Karpas-422 (cell line): ENCODE data around the gene NPM3. TPM values are rescaled to one million over a fixed set of nuclear protein-coding genes. Genes with fewer than 3 reads are reported as not detected.

Experiments
- DNase-seq: peaks from one replicate; pipeline ENCODE4 v3.0.0-alpha.2; 2015
- H2AFZ ChIP-seq: fragments of 200-600 bp; sonication (generic); 2 replicates; pipeline ENCODE4 v1.6.1; 2014; ENCODE audit warnings: antibody characterized with exemption, low read length, mixed read lengths
- H3K27ac ChIP-seq: fragments of 200-600 bp; sonication (generic); 2 replicates; pipeline ENCODE4 v1.5.1; 2014; ENCODE audit warnings: mild to moderate bottlenecking, low read length, moderate library complexity
- H3K27me3 ChIP-seq: fragments of 200-600 bp; sonication (generic); 2 replicates; pipeline ENCODE4 v1.6.1; 2014; ENCODE audit warnings: low read length, mixed read lengths
- H3K36me3 ChIP-seq: fragments of 200-600 bp; sonication (generic); 2 replicates; pipeline ENCODE4 v1.6.1; 2014; ENCODE audit warnings: low read length, mixed read lengths; ENCODE audit not compliant: insufficient read depth
- H3K4me1 ChIP-seq: fragments of 200-600 bp; sonication (generic); 2 replicates; pipeline ENCODE4 v1.6.1; 2014; ENCODE audit warnings: mild to moderate bottlenecking, low read length, mixed read lengths
- H3K4me2 ChIP-seq: fragments of 200-600 bp; sonication (generic); 2 replicates; pipeline ENCODE4 v1.6.1; 2014; ENCODE audit warnings: low read length, low read depth, mild to moderate bottlenecking; ENCODE audit not compliant: poor library complexity, severe bottlenecking
- H3K4me3 ChIP-seq: fragments of 200-600 bp; sonication (generic); 2 replicates; pipeline ENCODE4 v1.5.1; 2014; ENCODE audit warnings: mild to moderate bottlenecking, antibody characterized with exemption, low read length, mixed read lengths
- H3K79me2 ChIP-seq: fragments of 200-600 bp; sonication (generic); 2 replicates; pipeline ENCODE4 v1.6.1; 2014; ENCODE audit warnings: mild to moderate bottlenecking, low read length, mixed read lengths
- H3K9ac ChIP-seq: fragments of 200-600 bp; sonication (generic); 2 replicates; pipeline ENCODE4 v1.6.0; 2014; ENCODE audit warnings: low read length
- H3K9me2 ChIP-seq: fragments of 200-600 bp; sonication (generic), shearing (Covaris generic); replicated peaks from 2 replicates; pipeline ENCODE4 v1.6.0; 2014; ENCODE audit warnings: mild to moderate bottlenecking, low read length, moderate library complexity; ENCODE audit not compliant: insufficient read depth
- H3K9me3 ChIP-seq: fragments of 300-700, 200-600 bp; sonication (generic); 2 replicates; pipeline ENCODE4 v1.6.1; 2014; ENCODE audit warnings: low read length, mixed read lengths
- H4K20me1 ChIP-seq: fragments of 200-600 bp; sonication (generic); 2 replicates; pipeline ENCODE4 v1.6.1; 2014; ENCODE audit warnings: mild to moderate bottlenecking, antibody characterized with exemption, low read length, low read depth; ENCODE audit not compliant: insufficient read depth
- total RNA-seq: library from RNA; depleted of rRNA; stranded (reverse); fragments of >200 nt; shearing (Covaris generic); gene quantifications from 2 replicates; pipeline ENCODE4 v1.2.3, GENCODE V29; 2014; ENCODE audit warnings: low replicate concordance; rRNA removed

NPM3 gene
- total RNA-seq, 1 experiment from 2014 or later, result 46.1 TPM

DNA sequence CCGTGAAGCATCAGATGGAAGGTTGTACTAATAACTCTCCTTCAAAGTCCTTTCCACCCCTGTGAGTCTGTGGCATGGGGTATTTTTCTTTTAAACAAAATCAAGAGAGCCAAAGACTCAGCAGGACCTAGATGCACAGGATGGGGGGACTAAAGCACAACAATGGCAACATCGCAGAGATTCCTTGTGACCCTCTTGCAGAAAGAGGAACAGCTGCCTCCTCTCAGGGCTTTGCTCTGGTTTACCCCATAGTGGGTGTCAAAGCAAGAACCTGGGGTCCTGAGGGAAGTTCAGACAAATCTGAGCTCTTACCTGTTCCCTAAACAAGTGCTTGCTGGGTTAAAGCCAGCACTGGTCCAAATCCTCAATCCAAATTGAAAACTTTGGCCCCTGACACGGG lies 46.6 kb downstream of the NPM3 start:
- DNase-seq, result no peak
- Histone ChIP-seq H3K4me2 (no peak overlapping the region), H3K27me3 (no peaks in the 10 kb centered on the region), H3K4me1 (no peaks in the 10 kb centered on the region), H3K9me2 (no peaks in the 10 kb centered on the region), H3K9ac (no peak overlapping the region), H3K36me3 (no peaks in the 10 kb centered on the region), H3K4me3 (no peak overlapping the region), H4K20me1 (no peaks in the 10 kb centered on the region), H3K79me2 (no peaks in the 10 kb centered on the region), H3K27ac (no peak overlapping the region), H3K9me3 (no peaks in the 10 kb centered on the region), H2AFZ (no peak overlapping the region)

DNA sequence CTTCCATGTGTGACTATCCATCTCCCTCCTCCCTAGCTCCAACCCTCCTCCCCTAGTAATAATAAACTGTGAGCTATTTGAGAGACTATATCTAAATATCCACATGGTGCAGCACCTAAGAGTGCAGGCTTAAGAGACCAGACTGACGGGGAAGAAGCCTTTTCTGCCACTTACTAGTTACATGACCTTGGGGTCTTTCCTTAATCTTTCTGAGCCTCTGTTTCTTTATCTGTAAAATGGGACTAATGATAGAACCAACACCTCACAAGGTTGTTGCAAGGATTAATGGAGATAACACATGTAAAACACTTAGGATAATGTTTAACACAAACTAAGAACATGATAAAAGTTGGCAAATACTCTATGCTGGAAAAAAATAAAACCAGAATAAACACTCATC lies 51.1 kb downstream of the NPM3 start:
- Histone ChIP-seq H3K79me2 (no peaks in the 10 kb centered on the region), H3K4me1 (no peaks in the 10 kb centered on the region), H4K20me1 (no peaks in the 10 kb centered on the region), H3K9me2 (no peaks in the 10 kb centered on the region), H2AFZ (no peak overlapping the region), H3K9ac (no peak overlapping the region), H3K4me3 (no peak overlapping the region), H3K27ac (no peak overlapping the region), H3K9me3 (no peaks in the 10 kb centered on the region), H3K4me2 (no peak overlapping the region), H3K36me3 (no peaks in the 10 kb centered on the region), H3K27me3 (no peaks in the 10 kb centered on the region)
- no peak for DNase-seq

Other genes with a start within 250 kb of the NPM3 start
- 8.5 and 18.8 TPM in 2 replicates for gene POLL, start 195.2 kb downstream of the NPM3 start, total RNA-seq
- 12.8 and 15.7 TPM in 2 replicates for gene DPCD, start 195.1 kb downstream of the NPM3 start, total RNA-seq
- 31.0 and 42.9 TPM in 2 replicates for gene FBXW4, start 88.3 kb downstream of the NPM3 start, total RNA-seq
- 1.1 TPM in 1 of 2 replicates, not detected in the other for gene FGF8, start 7.3 kb downstream of the NPM3 start, total RNA-seq
- gene OGA, start 35.0 kb upstream of the NPM3 start, total RNA-seq, result 43.5 and 65.0 TPM in 2 replicates
- gene KCNIP2, start 60.4 kb upstream of the NPM3 start, total RNA-seq, result 0.61 and 2.4 TPM in 2 replicates